ENCODE data around the gene NHS.
"Not testable (repeated sequence)": the region's sequence is repeated elsewhere in the genome, so short reads cannot be mapped to it uniquely, and the experiment has no call there.

NHS gene

DNA sequence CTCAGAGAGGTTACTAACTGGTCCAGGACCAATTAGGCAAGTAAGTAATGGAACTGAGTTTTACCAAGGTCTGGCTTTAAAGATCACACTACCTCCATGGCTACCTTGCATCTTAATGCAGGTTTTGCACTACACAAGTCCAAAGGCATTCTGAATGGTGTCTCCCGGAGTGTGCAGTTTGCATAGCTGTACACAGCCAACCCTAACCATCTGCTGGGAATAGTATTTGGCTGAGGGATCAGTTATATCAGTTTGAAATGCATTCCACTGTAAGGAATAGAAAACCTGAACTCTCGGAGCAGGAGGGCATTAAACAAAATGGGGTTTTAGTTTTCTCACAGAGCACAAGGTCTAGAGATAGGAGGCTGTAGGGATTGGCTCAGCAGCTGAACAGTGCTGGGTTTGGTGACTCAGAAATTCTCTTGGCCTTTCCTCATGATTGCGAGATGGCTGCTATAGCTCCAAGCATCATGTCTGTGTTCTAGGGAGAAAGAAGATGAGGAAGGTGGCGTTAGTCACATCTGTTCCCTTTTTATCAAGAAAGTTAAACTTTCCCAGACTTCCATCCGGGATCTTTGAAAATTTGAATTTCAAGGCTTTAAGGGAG is 177.1 kb downstream of the NHS start:
- no peak for DNase-seq

DNA sequence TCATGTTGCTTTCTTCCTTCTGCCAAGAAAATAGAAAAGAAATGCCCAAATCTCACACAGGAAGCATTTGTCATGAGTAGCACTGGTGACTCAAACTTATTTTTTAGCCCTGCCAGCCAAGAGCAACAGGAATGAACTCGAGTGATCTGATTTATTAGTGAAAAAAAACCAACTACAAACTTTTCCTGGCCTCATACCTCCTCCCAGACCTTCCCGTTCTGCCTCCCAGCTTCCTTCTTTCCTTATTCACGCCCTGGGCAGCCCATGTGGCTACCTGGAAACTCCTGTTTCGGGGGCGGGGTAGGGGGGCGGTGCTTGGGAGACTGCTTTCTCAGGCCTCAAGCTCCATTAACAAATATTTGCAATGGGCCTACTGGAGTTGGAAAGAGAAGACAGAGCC is 178.5 kb downstream of the NHS start:
- DNase-seq = no peak

DNA sequence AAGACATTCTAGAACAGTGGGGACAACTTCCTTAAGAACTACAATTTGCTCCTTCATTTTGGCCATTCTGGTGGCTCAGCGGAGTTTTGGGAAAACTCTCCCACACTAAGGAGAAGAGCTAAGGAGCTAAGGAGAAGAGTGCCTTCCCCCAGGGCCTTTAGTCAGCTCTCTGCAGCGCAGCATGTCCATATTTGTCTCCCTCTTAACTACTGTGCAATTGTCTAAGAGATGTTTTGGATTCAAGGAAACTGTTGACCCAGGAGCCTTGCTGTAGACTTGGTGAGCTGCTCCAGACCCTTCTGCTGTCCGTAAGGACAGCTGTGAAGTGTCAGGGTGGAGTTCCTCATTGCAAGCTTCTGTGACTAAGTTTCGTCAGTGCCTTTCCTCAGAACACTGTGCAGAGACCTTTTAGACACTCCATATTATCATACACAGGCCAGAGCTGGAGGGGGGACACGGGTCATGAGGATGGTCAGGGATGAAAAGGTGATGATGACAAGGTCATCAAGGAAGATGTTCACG is 179.0 kb downstream of the NHS start:
- DNase-seq = no peak

DNA sequence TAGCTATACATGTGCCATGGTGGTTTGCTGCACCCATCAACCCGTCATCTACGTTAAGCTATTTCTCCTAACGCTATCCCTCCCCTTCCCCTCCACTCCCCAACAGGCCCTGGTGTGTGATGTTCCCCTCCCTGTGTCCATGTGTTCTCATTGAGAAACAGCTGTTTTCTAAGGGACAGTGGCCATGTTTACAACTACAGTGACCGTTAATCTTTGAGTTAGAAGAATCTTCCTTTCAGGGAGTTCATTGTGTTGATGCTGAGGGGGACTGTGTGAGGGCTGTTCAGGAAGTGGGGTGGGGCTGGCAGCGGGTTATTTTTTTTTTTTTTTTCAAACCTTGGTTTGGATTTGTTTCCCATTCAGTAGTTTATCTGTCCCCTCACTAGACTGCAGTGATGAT is 179.9 kb downstream of the NHS start:
- DNase-seq = no peak

DNA sequence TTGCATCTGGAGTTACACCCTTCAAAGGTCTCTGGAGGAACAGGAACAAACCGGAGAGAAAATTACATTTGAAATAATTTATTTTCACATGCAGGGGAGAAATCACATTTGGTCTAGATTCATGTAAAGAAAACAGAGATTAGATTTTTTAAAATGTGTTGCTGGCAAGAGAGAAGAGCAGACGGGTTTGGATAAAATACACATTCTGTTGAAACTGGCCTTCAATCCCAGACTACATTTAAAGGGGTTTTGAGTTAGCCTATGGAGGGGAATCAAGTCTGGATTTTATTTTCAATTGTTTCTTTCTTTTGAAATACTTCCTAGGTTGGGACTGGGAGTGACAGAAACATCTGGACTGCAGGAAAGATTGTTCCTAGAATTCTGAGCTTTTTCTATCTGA is 180.8 kb downstream of the NHS start:
- DNase-seq = no peak

DNA sequence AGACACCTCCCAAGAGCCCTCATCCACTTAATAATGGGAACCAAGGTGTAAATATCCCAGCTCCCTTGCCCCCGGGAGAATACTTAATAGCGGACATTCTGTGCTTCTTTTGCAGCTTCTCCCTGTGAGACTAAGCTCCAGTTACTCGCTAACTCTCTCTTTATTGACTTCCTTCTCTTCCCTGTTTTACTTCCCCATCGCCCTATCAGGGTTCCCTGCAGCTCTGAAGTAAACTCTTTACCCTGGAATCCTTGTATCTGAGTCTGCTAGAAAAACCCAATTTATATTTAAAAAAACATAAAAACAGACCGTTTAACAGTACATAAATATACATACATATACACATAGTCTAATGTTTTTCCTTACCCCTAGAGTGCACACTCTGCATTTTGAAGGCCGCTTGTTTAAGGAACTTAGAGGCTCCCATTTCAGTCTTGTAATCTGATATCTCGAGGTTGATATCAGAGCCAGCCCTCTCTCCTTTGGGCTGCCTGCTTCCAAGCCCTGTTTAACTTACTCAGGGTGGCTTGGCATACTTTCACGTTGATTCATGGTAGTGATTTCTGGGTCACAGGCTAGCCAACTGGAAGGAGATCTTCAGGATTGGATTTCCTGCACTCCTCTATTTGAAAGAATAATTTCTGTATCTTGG is 184.9 kb downstream of the NHS start:
- no peak for DNase-seq

DNA sequence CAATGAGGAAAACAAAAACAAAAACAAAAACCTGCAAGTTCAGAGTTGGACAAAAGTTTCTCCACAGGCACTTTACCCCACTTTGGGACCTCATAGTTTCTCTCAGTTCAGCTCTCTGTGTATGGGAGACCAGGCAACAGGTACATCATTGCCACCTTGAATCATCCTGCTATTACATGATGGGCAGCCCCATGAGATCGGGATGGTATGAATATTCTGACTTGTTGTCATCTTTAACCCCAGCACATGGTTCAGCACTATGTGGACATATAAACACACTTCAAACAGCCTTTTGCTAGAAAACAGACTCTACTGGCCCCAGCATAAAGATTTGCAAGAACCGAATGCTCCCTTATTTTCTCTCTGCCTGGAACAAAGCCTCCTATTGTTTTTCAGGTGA is 185.4 kb downstream of the NHS start:
- no peak for DNase-seq

DNA sequence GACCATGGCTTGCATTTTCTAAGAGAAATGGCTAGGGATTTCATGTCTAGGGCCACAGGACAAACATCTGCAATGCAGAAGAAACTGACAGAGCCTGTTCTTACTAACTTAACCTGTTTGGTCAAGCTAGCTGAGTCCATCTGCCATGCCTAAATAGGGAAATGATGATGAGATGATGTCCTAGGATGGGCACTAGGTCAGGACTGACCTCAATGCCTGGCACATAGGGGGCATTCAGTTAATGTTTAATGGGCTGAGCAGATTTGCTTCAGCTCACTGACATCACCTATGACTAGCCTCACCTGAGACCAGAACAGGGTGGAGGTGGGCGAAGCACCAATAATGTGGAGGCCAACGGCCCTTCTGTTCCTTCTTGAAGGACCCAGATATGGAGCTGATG is 188.1 kb downstream of the NHS start:
- DNase-seq = no peak

DNA sequence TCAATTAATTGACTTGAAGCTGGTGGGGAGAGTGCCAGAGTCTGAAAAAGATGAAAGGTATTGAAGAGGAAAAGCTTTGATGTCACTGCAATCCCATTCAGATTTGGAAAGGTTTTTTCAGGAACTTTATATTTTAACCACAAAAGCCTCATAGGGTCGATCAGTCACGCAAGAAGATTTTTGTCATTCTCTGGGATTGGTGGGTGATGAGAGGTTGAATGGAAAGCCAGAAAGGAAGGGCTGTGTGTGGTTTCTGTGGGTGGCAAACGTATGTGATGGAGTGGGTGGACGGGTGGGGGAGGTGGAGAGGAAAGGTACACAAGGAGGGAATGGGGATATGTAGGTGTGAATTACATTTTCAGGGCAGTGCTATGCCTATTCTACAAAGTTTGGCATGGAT is 188.5 kb downstream of the NHS start:
- DNase-seq = no peak

DNA sequence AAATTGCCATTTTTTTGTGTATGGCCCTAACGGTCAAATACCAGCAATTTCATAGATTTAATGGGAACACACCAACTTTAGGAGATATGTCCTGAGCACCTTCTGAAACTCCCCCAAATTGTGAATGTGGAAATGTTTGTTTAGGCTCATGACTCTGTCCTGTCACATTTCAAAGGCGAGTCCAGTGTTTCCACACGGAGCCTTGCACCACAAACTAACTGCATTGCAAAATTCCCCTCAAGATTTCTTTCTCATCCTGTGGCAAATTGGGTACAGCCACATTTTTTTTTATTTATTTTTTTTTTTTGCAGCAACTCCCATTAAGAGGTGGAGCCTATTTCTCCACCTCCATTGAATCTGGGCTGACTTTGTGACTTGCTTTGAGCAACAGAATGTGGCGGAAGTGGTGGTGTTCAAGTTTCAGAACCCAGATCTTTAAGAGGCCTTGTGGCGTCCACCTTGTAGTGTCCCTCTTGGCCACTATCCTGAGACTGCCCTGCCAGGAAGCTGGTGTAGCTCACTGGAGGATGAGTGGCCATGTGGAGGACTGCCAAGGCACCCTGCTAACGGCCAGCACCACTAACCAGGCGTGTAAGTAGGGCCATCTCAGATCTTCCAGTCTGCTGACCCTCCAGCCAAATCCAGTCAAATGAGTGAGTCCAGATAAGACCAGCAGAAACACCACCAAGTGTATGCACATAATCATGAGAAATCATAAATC is 189.8 kb downstream of the NHS start:
- DNase-seq = no peak

DNA sequence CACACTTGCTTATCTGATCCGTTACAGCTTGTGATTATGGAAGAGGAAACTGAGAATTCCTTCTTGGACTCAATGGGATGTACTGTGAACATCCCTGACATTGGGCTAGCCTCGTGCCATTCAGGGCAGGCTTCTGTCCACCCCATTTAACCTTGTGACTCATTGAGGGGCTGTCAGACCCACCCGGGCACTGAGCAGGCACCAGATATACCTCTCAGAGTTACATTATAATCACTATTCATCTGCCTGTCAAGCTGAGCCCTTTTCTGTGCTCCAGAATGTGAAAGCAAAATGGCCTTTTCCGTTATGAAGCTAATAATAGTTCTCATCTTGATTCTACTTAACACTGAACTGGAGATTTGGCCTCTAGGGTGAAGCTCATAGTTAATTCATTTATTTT is 191.7 kb downstream of the NHS start:
- DNase-seq = no peak

DNA sequence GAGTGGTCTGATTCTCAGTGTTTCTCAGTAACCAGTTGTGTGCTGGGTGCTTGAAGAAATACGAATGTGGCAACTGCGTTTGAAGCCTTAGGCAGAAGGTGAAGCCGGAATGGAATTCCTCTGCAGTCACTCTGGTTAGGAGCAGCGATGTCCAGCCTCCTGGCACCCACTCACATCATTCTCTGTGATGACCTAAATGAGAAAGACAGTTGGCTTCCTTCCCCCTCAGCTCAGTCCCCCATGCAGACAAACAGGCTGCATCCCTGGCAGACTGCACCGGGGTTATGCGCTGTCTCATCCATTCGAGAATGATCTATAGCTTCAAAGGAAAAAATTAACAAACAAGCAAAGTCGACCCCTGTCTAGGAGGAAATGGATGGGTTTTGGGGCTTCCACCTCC is 192.2 kb downstream of the NHS start:
- no peak for DNase-seq

DNA sequence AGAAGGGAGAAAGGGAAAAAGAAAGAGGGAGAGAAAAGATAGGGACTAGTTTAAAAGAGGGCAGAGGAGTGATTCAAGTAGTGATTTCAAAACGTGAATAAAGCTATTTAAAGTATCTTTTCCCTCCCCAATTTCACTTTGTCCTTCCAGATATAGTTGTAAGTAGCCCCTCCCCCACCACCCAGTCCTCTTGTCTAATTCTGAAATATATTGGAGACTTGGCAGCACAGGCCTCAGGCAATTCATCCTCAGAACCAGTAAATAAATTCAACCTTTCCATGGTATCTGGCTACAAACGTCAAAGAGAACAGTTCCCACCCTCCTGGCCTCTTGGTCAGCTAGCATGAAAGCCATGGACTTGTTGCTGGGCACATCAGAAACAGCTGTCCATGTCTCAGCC is 192.8 kb downstream of the NHS start:
- no peak for DNase-seq

DNA sequence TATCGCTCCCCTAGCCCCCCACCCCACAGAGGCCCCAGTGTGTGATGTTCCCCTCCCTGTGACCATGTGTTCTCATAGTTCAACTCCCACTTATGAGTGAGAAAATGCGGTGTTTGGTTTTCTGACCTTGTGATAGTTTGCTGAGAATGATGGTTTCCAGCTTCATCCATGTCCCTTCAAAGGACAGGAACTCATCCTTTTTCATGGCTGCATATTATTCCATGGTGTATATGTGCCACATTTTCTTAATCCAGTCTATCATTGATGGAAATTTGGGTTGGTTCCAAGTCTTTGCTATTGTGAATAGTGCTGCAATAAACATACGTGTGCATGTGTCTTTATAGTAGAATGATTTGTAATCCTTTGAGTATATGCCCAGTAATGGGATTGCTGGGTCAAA is 193.8 kb downstream of the NHS start:
- DNase-seq = not testable (repeated sequence)

DNA sequence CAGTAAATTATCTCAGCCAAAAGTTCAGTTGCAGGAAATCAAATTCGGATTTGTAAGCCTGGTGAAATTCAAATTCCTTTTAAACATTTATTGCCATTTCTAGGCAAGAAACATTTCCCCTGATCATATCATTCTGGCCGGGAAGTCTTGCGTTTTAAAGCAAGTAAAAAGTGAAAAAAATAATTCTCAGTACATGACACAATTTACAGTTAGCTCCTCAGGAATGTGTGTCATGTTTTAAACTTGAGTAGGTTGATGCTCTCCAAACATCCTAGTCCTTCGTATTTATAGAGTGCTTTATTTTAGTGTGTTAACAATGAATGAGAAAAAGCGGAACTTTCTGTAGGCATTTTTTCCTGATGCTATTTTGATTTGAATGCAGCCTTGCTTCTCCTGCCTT is 204.0 kb downstream of the NHS start:
- DNase-seq = no peak

DNA sequence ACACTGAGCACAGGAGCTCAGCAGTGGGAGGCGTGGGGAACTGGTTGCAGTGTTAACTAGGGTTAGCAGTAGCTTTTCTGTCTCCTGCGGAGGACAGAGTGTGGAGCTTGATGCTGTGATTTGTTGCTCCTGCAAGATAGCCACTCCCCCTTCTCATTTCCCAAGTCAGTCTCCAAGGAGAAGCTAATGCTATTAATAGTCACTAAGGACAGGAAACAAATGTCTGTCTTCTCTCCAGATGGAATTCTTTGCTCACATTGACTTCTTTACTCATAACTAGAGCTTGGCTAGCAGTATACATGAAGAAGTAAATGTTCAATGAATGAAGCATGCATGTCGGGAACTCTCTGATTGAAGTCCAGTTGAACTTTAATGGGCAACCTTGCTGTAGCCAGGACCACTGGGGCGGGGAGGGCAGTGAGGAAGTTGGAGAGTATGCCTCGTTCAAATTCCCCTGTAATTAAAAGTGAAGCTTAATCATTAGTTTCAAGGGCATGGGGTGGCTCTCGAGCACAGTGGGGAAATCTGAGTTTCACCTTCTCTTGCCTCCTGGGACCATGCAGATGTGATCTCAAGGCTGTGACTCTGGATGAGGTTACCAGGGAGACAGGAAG is 205.6 kb downstream of the NHS start:
- DNase-seq = no peak

DNA sequence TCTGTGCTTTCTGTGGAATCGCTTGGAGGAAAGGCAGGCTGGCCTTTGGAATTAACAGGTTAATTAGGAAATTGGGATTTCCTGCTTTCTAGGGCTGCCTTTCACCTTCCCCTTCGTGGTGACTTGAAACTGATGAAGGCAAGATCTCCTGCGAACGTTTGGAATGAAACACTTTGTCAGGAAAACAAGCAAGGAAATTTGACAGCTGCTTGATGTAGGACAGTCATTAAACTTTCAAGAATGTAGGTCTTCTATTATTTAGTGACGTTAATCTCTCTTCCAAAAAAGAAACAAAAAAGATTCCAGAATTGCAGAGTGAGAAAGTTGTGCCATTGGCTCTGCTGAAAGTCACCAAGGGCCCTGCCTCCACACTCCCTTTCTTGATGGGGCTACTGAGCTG is 206.6 kb downstream of the NHS start:
- no peak for DNase-seq

DNA sequence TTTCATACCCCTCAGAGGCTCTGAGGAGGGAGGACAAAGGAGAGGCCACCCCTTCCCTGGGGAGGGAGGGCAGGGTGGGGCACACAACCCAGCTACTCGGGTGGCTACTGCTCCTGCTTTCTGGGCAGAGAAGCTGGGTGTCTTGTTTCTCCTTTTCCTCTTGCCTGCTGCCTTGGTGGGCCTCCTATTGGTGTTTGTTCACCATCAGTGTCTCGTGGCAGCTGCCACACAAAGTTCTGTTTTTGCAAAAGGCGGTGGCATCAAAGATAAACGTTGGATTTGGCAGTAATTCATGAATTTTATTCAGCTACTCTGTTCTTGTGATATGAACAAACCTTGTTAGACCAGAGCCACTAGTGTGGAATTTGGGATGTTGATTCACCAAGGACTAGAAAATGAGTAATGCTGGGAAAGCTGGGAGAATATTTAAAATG is 209.3 kb downstream of the NHS start:
- no peak for DNase-seq

DNA sequence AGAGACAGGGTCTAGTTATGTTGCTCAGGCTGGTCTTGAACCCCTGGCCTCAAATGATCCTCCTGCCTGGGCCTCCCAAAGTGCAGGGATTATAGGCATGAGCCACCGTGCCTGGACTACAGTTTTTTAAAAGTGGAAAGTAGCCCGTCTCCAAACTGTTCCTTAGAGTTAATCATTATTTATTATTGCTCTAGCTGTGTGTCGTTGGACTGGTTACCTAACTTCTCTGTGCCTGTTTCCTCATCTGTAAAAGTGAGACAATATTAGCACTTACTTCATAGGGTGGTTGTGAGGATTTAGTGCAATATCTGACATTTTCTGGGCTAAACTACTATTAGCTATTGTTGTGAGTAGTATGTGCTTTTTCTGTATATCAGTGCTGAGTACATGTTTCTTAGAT is 210.0 kb downstream of the NHS start:
- DNase-seq = no peak

DNA sequence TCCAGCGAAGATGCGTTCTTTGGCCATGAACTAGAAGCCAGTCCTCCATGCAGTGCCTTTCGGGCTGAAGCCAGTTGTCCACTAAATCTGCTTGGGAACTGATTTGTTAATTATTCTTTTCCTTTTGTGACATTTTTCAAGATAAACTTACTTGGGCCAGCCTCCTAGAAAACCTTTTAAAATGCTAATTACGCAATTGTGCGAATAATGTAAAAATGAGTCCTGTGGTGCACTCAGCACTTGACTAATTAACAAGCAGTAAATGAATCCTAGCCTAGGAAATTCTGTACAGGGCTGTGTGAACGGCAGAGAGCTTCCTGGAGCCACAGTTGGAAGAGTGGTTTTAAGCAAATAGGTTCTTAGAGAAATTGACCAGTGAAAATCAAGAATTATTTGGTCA is 212.4 kb downstream of the NHS start:
- no peak for DNase-seq

DNA sequence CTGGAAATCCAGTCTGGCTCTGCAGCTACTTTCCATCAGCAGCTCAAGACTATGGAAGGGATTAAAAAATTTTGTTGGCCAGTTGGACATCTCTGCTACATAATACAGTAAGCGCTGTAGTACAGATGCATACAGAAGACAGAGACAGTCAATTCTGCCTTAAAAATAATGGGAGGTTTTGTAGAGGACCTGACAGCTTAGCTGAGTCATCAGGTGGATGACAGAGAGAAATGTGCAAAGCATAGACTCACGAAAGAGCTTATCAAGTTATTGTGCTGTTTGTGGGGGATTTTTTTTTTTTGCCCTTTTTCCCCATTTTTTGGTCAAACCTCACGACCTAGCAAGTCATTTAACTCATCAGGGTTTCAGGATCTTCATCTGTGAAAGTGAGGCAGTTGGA is 213.3 kb downstream of the NHS start:
- no peak for DNase-seq

DNA sequence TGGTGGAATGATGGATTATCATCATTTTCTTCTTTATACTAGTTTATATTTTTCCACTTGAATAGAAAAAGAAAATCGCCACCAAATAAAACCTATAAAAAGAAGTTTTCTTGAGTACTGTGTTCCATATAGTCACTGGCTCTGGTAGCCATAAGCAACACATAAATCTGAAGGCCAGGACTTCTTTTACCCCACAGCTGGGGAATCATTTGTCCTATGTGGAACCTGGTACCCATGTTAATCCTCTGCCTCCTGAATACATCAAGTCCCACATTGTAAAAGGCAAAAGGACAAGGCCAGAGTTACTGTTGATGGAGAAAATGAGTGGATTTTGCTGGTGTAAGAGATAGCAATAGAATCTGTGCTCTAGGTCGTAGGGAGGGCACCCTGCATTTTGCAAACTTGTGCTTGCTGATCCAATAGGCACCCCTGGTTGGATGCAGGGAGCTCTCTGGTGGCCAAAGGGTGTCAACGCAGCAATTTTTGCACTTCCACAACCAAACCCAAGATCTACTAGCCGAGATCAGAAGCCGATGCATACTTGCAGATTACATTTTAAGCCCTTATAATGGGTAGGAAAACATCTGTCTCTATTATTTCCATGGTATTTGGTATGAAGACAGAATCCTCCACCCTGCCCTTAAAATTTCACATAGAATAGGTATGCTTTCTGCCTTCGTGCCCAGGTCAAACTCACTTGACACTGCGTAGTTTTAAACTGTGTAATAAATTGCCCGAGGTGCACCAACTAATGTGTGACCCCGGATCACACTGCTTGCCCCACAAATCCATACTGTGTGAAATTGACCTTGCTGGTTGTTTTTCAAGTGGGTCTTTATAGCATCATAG is 216.1 kb downstream of the NHS start:
- DNase-seq = no peak

DNA sequence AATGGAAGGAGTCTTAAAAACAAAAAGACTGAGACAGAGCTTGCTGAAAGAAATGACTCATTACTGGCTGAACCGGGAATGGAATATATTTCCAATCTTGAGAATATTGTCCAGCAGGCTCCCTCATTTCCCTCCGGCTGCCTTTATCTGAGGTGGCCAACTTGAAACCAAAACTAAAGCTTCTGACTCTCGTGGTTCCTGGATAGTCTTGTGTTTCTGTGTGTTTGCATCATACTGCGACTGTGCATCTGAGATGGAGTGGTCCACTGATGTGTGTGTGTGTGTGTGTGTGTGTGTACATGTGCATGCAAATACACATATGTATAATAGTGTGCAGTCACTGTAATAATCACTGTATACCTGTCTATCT is 216.7 kb downstream of the NHS start:
- no peak for DNase-seq
